ENCODE measurements around the gene HDAC4. TPM values are rescaled to one million over a fixed set of nuclear protein-coding genes. Genes with fewer than 3 reads are reported as not detected.

Gene HDAC4
- total and polyA plus RNA-seq, 2 of the 4 experiments (the other 2 are of a cell fraction): 4.1 to 7.2 TPM

- Histone ChIP-seq H3K4me3 (ENCODE audit: insufficient read depth, low read depth, low read length) (no peak overlapping the region), H3K14ac (replicated peaks; ENCODE audit: low read depth, low read length) (0 out of 2 replicates have a peak overlapping the region, but pooled peaks have one; percentile 4), H3K4me1 (ENCODE audit: control insufficient read depth, insufficient read depth, low read length) (peaks cover 13% of the 10 kb centered on the region), H2BK120ac (ENCODE audit: low read depth, low read length) (peak overlapping the region; percentile 52), H3K9me3 (ENCODE audit: control insufficient read depth, insufficient read depth, low read length) (no peaks in the 10 kb centered on the region; the same call in 1 of the 2 replicates), H3K56ac (ENCODE audit: extremely low read depth, insufficient read depth, low read length) (no peak overlapping the region), H3K27ac (ENCODE audit: insufficient read depth, low read length) (no peak overlapping the region), H3K9me1 (ENCODE audit: insufficient read depth, low read length) (peaks cover 18% of the 10 kb centered on the region), H4K20me1 (ENCODE audit: insufficient read depth, low read length) (no peaks in the 10 kb centered on the region; the same call in 1 of the 2 replicates), H4K8ac (ENCODE audit: low read depth in 2 of 2, low read length in 2 of 2) (no peak overlapping the region), H3K4ac (ENCODE audit: low read depth, low read length) (peak overlapping the region; percentile 76), H2BK5ac (ENCODE audit: low read depth, low read length, poor library complexity, severe bottlenecking) (no peak overlapping the region), H2AFZ (replicated peaks; ENCODE audit: low read length, poor library complexity) (no peak overlapping the region), H3K9ac (ENCODE audit: low read depth, low read length) (no peak overlapping the region), H3K79me1 (ENCODE audit: low read depth in 1 of 2, low read length in 2 of 2) (peaks cover 33 to 77% of the 10 kb centered on the region in 2 experiments), H3K4me2 (ENCODE audit: low read depth, low read length) (no peak overlapping the region), H2BK20ac (ENCODE audit: low read depth, low read length) (peak overlapping the region; percentile 49; the same call in 1 of the 2 replicates), H3K23ac (ENCODE audit: low read depth, low read length) (no peak overlapping the region), H2AK9ac (replicated peaks; ENCODE audit: low read depth, low read length, poor library complexity) (peak overlapping the region; percentile 9), H3K27me3 (ENCODE audit: control insufficient read depth, insufficient read depth, low read length) (no peaks in the 10 kb centered on the region), H3K18ac (ENCODE audit: low read depth, low read length) (no peak overlapping the region), H3K36me3 (ENCODE audit: control insufficient read depth, insufficient read depth, low read length) (no peaks in the 10 kb centered on the region), H2AK5ac (ENCODE audit: low read depth, low read length) (peak overlapping the region; percentile 32; the same call in 1 of the 2 replicates), H4K5ac (ENCODE audit: low read depth, low read length) (peak overlapping the region; percentile 22; the same call in 1 of the 2 replicates), H4K91ac (ENCODE audit: insufficient read depth, low read depth, low read length) (peak overlapping the region; percentile 63), H2BK15ac (ENCODE audit: low read depth, low read length) (0 out of 3 replicates have a peak overlapping the region, but pooled peaks have one; percentile 14)
- BruUV-seq (replicated peaks): no TSS peak
- intact Hi-C loops (cut with micrococcal nuclease): no loop called here
- WGBS, 2 experiments (ENCODE audit: extremely low coverage in 2 of 2, insufficient read length in 1 of 2): 92% methylated on average over 2 of the region's 8 CpGs; no CpG with 5 or more reads in 1 of the 2 experiments
- dilution Hi-C loops (cut with HindIII; ENCODE audit: low sequenced_read_pairs, unreplicated experiment): no loop called here
- in situ Hi-C loops (cut with MboI; ENCODE audit: low sequenced_read_pairs): no loop called here
- ChIA-PET CTCF (no interaction called here), POLR2A (ENCODE audit: unreplicated experiment) (no interaction called here)
- TF ChIP-seq POLR2A (IDR thresholded peaks at IDR 0.05; ENCODE audit: low read depth, low read length) (no peak), BHLHE40 (IDR thresholded peaks at IDR 0.05; ENCODE audit: low read depth, low read length) (no peak), RAD21 (IDR thresholded peaks at IDR 0.05; ENCODE audit: low read length) (no peak)
- ATAC-seq (ENCODE audit: low read depth): no peak
- no peak for DNase-seq
Measured at GRCh38 chr2:239258248-239258647, 142.6 kb downstream of the HDAC4 start.

All from IMR-90 (cell line).